Mesenteric fat pad (tissue), 1 donor: Measurements from ENCODE around the gene ALDH1B1. TPM values are rescaled to one million over a fixed set of nuclear protein-coding genes. Genes with fewer than 3 reads are reported as not detected.
A peak's percentile ranks its signal among the peaks of the same experiment; 100 is the strongest.

Experiments used
- DNase-seq: peaks from one replicate; pipeline ENCODE4 v3.0.0-alpha.2; 2020; ENCODE audit warnings: low spot score
- total RNA-seq: library from RNA; stranded (reverse); fragmentation: NEBNext Ultra II Directional; extraction: Animal tissue kit (Norgen Biotek cat#: 25700); gene quantifications from one replicate; pipeline ENCODE4 v1.2.1, GENCODE V29; 2021
- donor health status: DM: yes; HTN: yes; CAD: no.

ALDH1B1 gene
- total RNA-seq, 1 donor from 2014 or later, result 26.3 TPM

- no peak for DNase-seq
Measured at GRCh38 chr9:38413283-38413682, 20.8 kb downstream of the ALDH1B1 start.

GRCh38 chr9:38414040-38414723, 21.7 kb downstream of the ALDH1B1 start:
- peak; percentile 62 for DNase-seq

GRCh38 chr9:38415856-38416255, 23.4 kb downstream of the ALDH1B1 start:
- DNase-seq, result no peak

GRCh38 chr9:38416461-38416860, 24.0 kb downstream of the ALDH1B1 start:
- DNase-seq, result no peak

GRCh38 chr9:38417003-38417945, 24.8 kb downstream of the ALDH1B1 start:
- no peak for DNase-seq

GRCh38 chr9:38418366-38418765, 25.9 kb downstream of the ALDH1B1 start:
- no peak for DNase-seq

- no peak for DNase-seq
Measured at GRCh38 chr9:38419181-38419580, 26.7 kb downstream of the ALDH1B1 start.

GRCh38 chr9:38421498-38422211, 29.2 kb downstream of the ALDH1B1 start:
- no peak for DNase-seq

GRCh38 chr9:38422555-38423260, 30.2 kb downstream of the ALDH1B1 start:
- peak; percentile 81 for DNase-seq

GRCh38 chr9:38423273-38423972, 30.9 kb downstream of the ALDH1B1 start:
- no peak for DNase-seq

GRCh38 chr9:38423973-38424843, 31.7 kb downstream of the ALDH1B1 start, which contains the start of gene IGFBPL1:
Gene IGFBPL1 (minus strand): TSS chr9:38424454. CDS start chr9:38424424, 30 bp downstream.
- DNase-seq, result peak; percentile 83

- DNase-seq, result no peak
Measured at GRCh38 chr9:38424918-38425317, 32.4 kb downstream of the ALDH1B1 start.

GRCh38 chr9:38428062-38428461, 35.6 kb downstream of the ALDH1B1 start:
- no peak for DNase-seq

- no peak for DNase-seq
Measured at GRCh38 chr9:38431116-38431515, 38.6 kb downstream of the ALDH1B1 start.

GRCh38 chr9:38432922-38433510, 40.5 kb downstream of the ALDH1B1 start:
- no peak for DNase-seq

- DNase-seq, result no peak
Measured at GRCh38 chr9:38434365-38434764, 41.9 kb downstream of the ALDH1B1 start.

GRCh38 chr9:38434853-38435252, 42.4 kb downstream of the ALDH1B1 start:
- no peak for DNase-seq

GRCh38 chr9:38435521-38435920, 43.0 kb downstream of the ALDH1B1 start:
- no peak for DNase-seq

GRCh38 chr9:38436708-38437107, 44.2 kb downstream of the ALDH1B1 start:
- no peak for DNase-seq
